GM23338 (cell line): Measurements from ENCODE around the gene SLC47A1.
A peak's percentile ranks its signal among the peaks of the same experiment; 100 is the strongest.

Experiments
- EZH2 ChIP-seq: fragments of 200-600 bp; sonication (generic); IDR thresholded peaks from one replicate; pipeline ENCODE4 v1.8.0; 2017; ENCODE audit warnings: antibody characterized with exemption, mild to moderate bottlenecking, low read depth; ENCODE audit not compliant: unreplicated experiment
- TF ChIP-seq, protein P1 (sequence below), 2 experiments: fragments of 200-600 bp in 1 of 2; sonication (generic) in 1 of 2; conservative IDR thresholded peaks; 2 replicates each; pipeline versions ENCODE4 v1.5.1 to v1.6.1; 2016 to 2017; ENCODE audit warnings: antibody characterized with exemption in 2 of 2, low read depth in 2 of 2, mild to moderate bottlenecking in 2 of 2, moderate library complexity in 1 of 2
- TF ChIP-seq, protein P2 (sequence below): IDR thresholded peaks from one replicate; pipeline ENCODE4 v1.6.1; 2018; ENCODE audit warnings: antibody characterized with exemption; ENCODE audit not compliant: unreplicated experiment
- TF ChIP-seq, protein P3 (sequence below): IDR thresholded peaks from 2 replicates; pipeline ENCODE4 v1.6.1; 2016; ENCODE audit warnings: antibody characterized with exemption

DNA sequence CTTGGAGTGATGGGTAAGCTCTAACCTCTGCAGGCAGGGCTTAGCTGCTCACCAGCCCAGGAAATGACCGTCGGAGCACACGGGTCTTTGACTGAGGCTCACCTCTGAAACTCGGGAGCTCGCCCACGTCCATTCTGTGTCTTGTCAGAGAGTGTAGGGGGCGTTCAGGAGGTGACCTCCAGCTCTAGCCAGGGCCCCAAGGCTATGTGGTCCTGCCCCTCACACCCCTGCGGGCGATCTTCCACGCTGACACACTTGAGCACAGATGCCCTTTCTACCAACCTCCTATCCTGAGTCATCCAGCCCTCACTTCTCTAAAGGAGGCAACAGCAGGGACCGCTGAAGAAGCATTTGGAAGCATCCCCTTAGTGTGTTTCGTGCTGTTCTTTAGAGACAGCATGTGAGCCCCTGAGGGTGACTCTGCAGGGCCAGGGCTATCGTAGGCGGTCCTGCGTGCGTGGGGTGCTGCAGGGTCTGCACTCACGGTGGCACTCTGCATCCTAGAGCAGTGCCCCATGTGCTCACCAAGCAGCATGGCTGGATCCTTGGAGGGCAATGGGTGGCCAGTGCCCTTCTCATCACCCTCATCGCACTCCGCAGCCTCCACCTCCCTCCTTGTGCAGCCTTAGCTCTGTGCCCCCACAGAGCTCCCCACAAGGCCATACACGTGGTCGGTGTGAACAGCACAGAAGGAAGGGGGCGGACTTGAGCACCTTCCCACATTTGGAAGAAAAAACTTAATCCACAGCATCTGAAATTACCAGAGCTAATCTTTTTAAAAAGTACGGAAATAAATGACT lies 33.8 kb downstream of the SLC47A1 start:
- TF ChIP-seq, protein P1, sequence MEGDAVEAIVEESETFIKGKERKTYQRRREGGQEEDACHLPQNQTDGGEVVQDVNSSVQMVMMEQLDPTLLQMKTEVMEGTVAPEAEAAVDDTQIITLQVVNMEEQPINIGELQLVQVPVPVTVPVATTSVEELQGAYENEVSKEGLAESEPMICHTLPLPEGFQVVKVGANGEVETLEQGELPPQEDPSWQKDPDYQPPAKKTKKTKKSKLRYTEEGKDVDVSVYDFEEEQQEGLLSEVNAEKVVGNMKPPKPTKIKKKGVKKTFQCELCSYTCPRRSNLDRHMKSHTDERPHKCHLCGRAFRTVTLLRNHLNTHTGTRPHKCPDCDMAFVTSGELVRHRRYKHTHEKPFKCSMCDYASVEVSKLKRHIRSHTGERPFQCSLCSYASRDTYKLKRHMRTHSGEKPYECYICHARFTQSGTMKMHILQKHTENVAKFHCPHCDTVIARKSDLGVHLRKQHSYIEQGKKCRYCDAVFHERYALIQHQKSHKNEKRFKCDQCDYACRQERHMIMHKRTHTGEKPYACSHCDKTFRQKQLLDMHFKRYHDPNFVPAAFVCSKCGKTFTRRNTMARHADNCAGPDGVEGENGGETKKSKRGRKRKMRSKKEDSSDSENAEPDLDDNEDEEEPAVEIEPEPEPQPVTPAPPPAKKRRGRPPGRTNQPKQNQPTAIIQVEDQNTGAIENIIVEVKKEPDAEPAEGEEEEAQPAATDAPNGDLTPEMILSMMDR (conservative IDR thresholded peaks at IDR 0.05; ENCODE audit: low read depth in 2 of 2), result peak; percentile 55 to 58
- TF ChIP-seq EZH2, result no peak
- TF ChIP-seq, protein P2, sequence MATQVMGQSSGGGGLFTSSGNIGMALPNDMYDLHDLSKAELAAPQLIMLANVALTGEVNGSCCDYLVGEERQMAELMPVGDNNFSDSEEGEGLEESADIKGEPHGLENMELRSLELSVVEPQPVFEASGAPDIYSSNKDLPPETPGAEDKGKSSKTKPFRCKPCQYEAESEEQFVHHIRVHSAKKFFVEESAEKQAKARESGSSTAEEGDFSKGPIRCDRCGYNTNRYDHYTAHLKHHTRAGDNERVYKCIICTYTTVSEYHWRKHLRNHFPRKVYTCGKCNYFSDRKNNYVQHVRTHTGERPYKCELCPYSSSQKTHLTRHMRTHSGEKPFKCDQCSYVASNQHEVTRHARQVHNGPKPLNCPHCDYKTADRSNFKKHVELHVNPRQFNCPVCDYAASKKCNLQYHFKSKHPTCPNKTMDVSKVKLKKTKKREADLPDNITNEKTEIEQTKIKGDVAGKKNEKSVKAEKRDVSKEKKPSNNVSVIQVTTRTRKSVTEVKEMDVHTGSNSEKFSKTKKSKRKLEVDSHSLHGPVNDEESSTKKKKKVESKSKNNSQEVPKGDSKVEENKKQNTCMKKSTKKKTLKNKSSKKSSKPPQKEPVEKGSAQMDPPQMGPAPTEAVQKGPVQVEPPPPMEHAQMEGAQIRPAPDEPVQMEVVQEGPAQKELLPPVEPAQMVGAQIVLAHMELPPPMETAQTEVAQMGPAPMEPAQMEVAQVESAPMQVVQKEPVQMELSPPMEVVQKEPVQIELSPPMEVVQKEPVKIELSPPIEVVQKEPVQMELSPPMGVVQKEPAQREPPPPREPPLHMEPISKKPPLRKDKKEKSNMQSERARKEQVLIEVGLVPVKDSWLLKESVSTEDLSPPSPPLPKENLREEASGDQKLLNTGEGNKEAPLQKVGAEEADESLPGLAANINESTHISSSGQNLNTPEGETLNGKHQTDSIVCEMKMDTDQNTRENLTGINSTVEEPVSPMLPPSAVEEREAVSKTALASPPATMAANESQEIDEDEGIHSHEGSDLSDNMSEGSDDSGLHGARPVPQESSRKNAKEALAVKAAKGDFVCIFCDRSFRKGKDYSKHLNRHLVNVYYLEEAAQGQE, result no peak
- TF ChIP-seq, protein P3, sequence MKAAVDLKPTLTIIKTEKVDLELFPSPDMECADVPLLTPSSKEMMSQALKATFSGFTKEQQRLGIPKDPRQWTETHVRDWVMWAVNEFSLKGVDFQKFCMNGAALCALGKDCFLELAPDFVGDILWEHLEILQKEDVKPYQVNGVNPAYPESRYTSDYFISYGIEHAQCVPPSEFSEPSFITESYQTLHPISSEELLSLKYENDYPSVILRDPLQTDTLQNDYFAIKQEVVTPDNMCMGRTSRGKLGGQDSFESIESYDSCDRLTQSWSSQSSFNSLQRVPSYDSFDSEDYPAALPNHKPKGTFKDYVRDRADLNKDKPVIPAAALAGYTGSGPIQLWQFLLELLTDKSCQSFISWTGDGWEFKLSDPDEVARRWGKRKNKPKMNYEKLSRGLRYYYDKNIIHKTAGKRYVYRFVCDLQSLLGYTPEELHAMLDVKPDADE, result no peak
